ENCODE results near the gene PODXL2. TPM values are rescaled to one million over a fixed set of nuclear protein-coding genes. Genes with fewer than 3 reads are reported as not detected.

The PODXL2 gene
- total RNA-seq, 1 donor from 2014 or later, result 10.3 TPM

GRCh38 chr3:127658234-127658633 is 29.2 kb downstream of the PODXL2 start:
- H3K27ac Mint-ChIP-seq, result no peak overlapping the region

GRCh38 chr3:127660621-127661251 is 31.8 kb downstream of the PODXL2 start:
- no peak for DNase-seq (ENCODE audit: low spot score)
- no peak overlapping the region for H3K27ac Mint-ChIP-seq
- H3K4me1 Mint-ChIP-seq (ENCODE audit: low read depth), result no peaks in the 10 kb centered on the region
- intact Hi-C loops (cut with micrococcal nuclease), result no loop called here
- H3K36me3 Mint-ChIP-seq (ENCODE audit: low read depth), result no peaks in the 10 kb centered on the region
- H3K27me3 Mint-ChIP-seq (ENCODE audit: insufficient read depth), result peaks cover 22% of the 10 kb centered on the region
- no peaks in the 10 kb centered on the region for H3K9me3 Mint-ChIP-seq
- no peak overlapping the region for H3K4me3 Mint-ChIP-seq

More at GRCh38 chr3:127658234-127658633, 29.2 kb downstream of the PODXL2 start:
- no peak for DNase-seq (ENCODE audit: low spot score)
- Mint-ChIP-seq H3K36me3 (ENCODE audit: low read depth) (no peaks in the 10 kb centered on the region), H3K9me3 (no peaks in the 10 kb centered on the region), H3K4me3 (no peak overlapping the region), H3K4me1 (ENCODE audit: low read depth) (no peaks in the 10 kb centered on the region), H3K27me3 (ENCODE audit: insufficient read depth) (peaks cover 16% of the 10 kb centered on the region)
- intact Hi-C loops (cut with micrococcal nuclease), result loop anchor here (10.0 kb wide), 1 partner anchor 477 kb away; no protein-coding TSS in a partner anchor

GRCh38 chr3:127661600-127661999 is 32.6 kb downstream of the PODXL2 start:
- Mint-ChIP-seq H3K27me3 (ENCODE audit: insufficient read depth) (peaks cover 18% of the 10 kb centered on the region), H3K27ac (no peak overlapping the region), H3K4me1 (ENCODE audit: low read depth) (no peaks in the 10 kb centered on the region), H3K9me3 (no peaks in the 10 kb centered on the region), H3K4me3 (no peak overlapping the region), H3K36me3 (ENCODE audit: low read depth) (no peaks in the 10 kb centered on the region)
- intact Hi-C loops (cut with micrococcal nuclease), result no loop called here
- DNase-seq (ENCODE audit: low spot score), result no peak

- intact Hi-C loops (cut with micrococcal nuclease), result no loop called here
- Mint-ChIP-seq H3K27ac (no peak overlapping the region), H3K9me3 (no peaks in the 10 kb centered on the region), H3K4me3 (no peak overlapping the region), H3K27me3 (ENCODE audit: insufficient read depth) (peaks cover 18% of the 10 kb centered on the region), H3K36me3 (ENCODE audit: low read depth) (no peaks in the 10 kb centered on the region), H3K4me1 (ENCODE audit: low read depth) (no peaks in the 10 kb centered on the region)
- no peak for DNase-seq (ENCODE audit: low spot score)
Observed at GRCh38 chr3:127662001-127662469, 33.0 kb downstream of the PODXL2 start.

GRCh38 chr3:127663151-127663550 is 34.2 kb downstream of the PODXL2 start:
- DNase-seq (ENCODE audit: low spot score), result no peak
- Mint-ChIP-seq H3K9me3 (no peaks in the 10 kb centered on the region), H3K27me3 (ENCODE audit: insufficient read depth) (peaks cover 14% of the 10 kb centered on the region), H3K27ac (no peak overlapping the region), H3K36me3 (ENCODE audit: low read depth) (no peaks in the 10 kb centered on the region), H3K4me1 (ENCODE audit: low read depth) (no peaks in the 10 kb centered on the region), H3K4me3 (no peak overlapping the region)
- intact Hi-C loops (cut with micrococcal nuclease), result no loop called here

GRCh38 chr3:127665165-127665564 is 36.2 kb downstream of the PODXL2 start:
- Mint-ChIP-seq H3K27ac (no peak overlapping the region), H3K9me3 (no peaks in the 10 kb centered on the region), H3K4me3 (no peak overlapping the region), H3K4me1 (ENCODE audit: low read depth) (no peaks in the 10 kb centered on the region), H3K36me3 (ENCODE audit: low read depth) (no peaks in the 10 kb centered on the region), H3K27me3 (ENCODE audit: insufficient read depth) (peaks cover 11% of the 10 kb centered on the region)
- intact Hi-C loops (cut with micrococcal nuclease), result no loop called here
- DNase-seq (ENCODE audit: low spot score), result no peak

GRCh38 chr3:127665586-127665985 is 36.6 kb downstream of the PODXL2 start:
- no peak overlapping the region for H3K4me3 Mint-ChIP-seq
- H3K27me3 Mint-ChIP-seq (ENCODE audit: insufficient read depth), result peaks cover 11% of the 10 kb centered on the region
- no peaks in the 10 kb centered on the region for H3K9me3 Mint-ChIP-seq
- DNase-seq (ENCODE audit: low spot score), result no peak
- no peak overlapping the region for H3K27ac Mint-ChIP-seq
- intact Hi-C loops (cut with micrococcal nuclease), result no loop called here
- H3K36me3 Mint-ChIP-seq (ENCODE audit: low read depth), result no peaks in the 10 kb centered on the region
- no peaks in the 10 kb centered on the region for H3K4me1 Mint-ChIP-seq (ENCODE audit: low read depth)

- Mint-ChIP-seq H3K9me3 (no peaks in the 10 kb centered on the region), H3K4me1 (ENCODE audit: low read depth) (peaks cover under 1% of the 10 kb centered on the region), H3K36me3 (ENCODE audit: low read depth) (no peaks in the 10 kb centered on the region), H3K4me3 (no peak overlapping the region), H3K27ac (no peak overlapping the region), H3K27me3 (ENCODE audit: insufficient read depth) (peaks cover 11% of the 10 kb centered on the region)
- intact Hi-C loops (cut with micrococcal nuclease), result no loop called here
- DNase-seq (ENCODE audit: low spot score), result no peak
Observed at GRCh38 chr3:127666676-127667075, 37.7 kb downstream of the PODXL2 start.

- Mint-ChIP-seq H3K27ac (no peak overlapping the region), H3K36me3 (ENCODE audit: low read depth) (no peaks in the 10 kb centered on the region), H3K4me1 (ENCODE audit: low read depth) (peaks cover 5% of the 10 kb centered on the region), H3K27me3 (ENCODE audit: insufficient read depth) (peaks cover 11% of the 10 kb centered on the region), H3K9me3 (no peaks in the 10 kb centered on the region), H3K4me3 (no peak overlapping the region)
- DNase-seq (ENCODE audit: low spot score), result no peak
- intact Hi-C loops (cut with micrococcal nuclease), result no loop called here
Observed at GRCh38 chr3:127667119-127667681, 38.2 kb downstream of the PODXL2 start.

GRCh38 chr3:127668906-127669305 is 39.9 kb downstream of the PODXL2 start:
- Mint-ChIP-seq H3K4me3 (no peak overlapping the region), H3K27me3 (ENCODE audit: insufficient read depth) (peaks cover 8% of the 10 kb centered on the region)

GRCh38 chr3:127669541-127670228 is 40.7 kb downstream of the PODXL2 start:
- H3K4me1 Mint-ChIP-seq (ENCODE audit: low read depth), result peaks cover 14% of the 10 kb centered on the region
- H3K4me3 Mint-ChIP-seq, result peak overlapping the region; percentile 47
- H3K27ac Mint-ChIP-seq, result no peak overlapping the region
- no peak for DNase-seq (ENCODE audit: low spot score)
- H3K9me3 Mint-ChIP-seq, result no peaks in the 10 kb centered on the region
- H3K27me3 Mint-ChIP-seq (ENCODE audit: insufficient read depth), result peaks cover 8% of the 10 kb centered on the region
- H3K36me3 Mint-ChIP-seq (ENCODE audit: low read depth), result no peaks in the 10 kb centered on the region
- intact Hi-C loops (cut with micrococcal nuclease), result loop anchor here (5.0 to 10.0 kb wide), 3 partner anchors 455 to 1755 kb away; partner anchors contain the start of genes PLXNA1 and RUVBL1

More at GRCh38 chr3:127668906-127669305, 39.9 kb downstream of the PODXL2 start:
- H3K9me3 Mint-ChIP-seq, result no peaks in the 10 kb centered on the region
- no peak for DNase-seq (ENCODE audit: low spot score)
- H3K27ac Mint-ChIP-seq, result no peak overlapping the region
- intact Hi-C loops (cut with micrococcal nuclease), result no loop called here
- no peaks in the 10 kb centered on the region for H3K36me3 Mint-ChIP-seq (ENCODE audit: low read depth)
- H3K4me1 Mint-ChIP-seq (ENCODE audit: low read depth), result peaks cover 10% of the 10 kb centered on the region

- Mint-ChIP-seq H3K27me3 (ENCODE audit: insufficient read depth) (peaks cover 3% of the 10 kb centered on the region), H3K9me3 (no peaks in the 10 kb centered on the region), H3K4me1 (ENCODE audit: low read depth) (peaks cover 14% of the 10 kb centered on the region), H3K4me3 (peak overlapping the region; percentile 84), H3K27ac (no peak overlapping the region), H3K36me3 (ENCODE audit: low read depth) (no peaks in the 10 kb centered on the region)
- intact Hi-C loops (cut with micrococcal nuclease), result loop anchor here (5.0 to 10.0 kb wide), 3 partner anchors 455 to 1755 kb away; partner anchors contain the start of genes PLXNA1 and RUVBL1
- no peak for DNase-seq (ENCODE audit: low spot score)
Observed at GRCh38 chr3:127670229-127670559, 41.2 kb downstream of the PODXL2 start.
